Colonic mucosa (tissue), 4 donors: ENCODE data around the gene SEZ6L. TPM values are rescaled to one million over a fixed set of nuclear protein-coding genes. Genes with fewer than 3 reads are reported as not detected.
"Not testable (repeated sequence)": the region's sequence is repeated elsewhere in the genome, so short reads cannot be mapped to it uniquely, and the experiment has no call there.

Experiments
- DNase-seq: peaks from one replicate; pipeline ENCODE4 v3.0.0-alpha.2; 2020
- H3K27ac ChIP-seq: fragments of 200-600 bp; one replicate; pipeline ENCODE4 v1.8.0; 2021
- H3K27me3 ChIP-seq: fragments of 200-600 bp; one replicate; pipeline ENCODE4 v1.8.0; 2021
- H3K36me3 ChIP-seq: fragments of 200-600 bp; one replicate; pipeline ENCODE4 v1.8.0; 2021
- H3K4me1 ChIP-seq: fragments of 200-600 bp; one replicate; pipeline ENCODE4 v1.8.0; 2021; ENCODE audit warnings: mild to moderate bottlenecking
- H3K4me3 ChIP-seq: fragments of 200-600 bp; one replicate; pipeline ENCODE4 v1.8.0; 2021
- H3K9ac ChIP-seq, 2 donors: one replicate each; pipeline ENCODE4 v1.7.0; 2013; ENCODE audit warnings: control low read depth in 2 of 2, low read depth in 2 of 2, low read length in 2 of 2
- H3K9me3 ChIP-seq: fragments of 200-600 bp; one replicate; pipeline ENCODE4 v1.8.0; 2021
- CTCF ChIP-seq: fragments of 200-600 bp; IDR thresholded peaks from one replicate; pipeline ENCODE4 v1.8.0; 2022; ENCODE audit warnings: antibody characterized with exemption, mild to moderate bottlenecking
- intact Hi-C: fragments of 100-400 bp; cut with DNase I; formaldehyde crosslinking; loops from one replicate; pipeline ENCODE4 v1.14.1; 2022
- total RNA-seq, 2 donors: library from RNA; stranded (reverse); fragmentation: NEBNext Ultra II Directional in 1 of 2; extraction: Animal tissue kit (Norgen Biotek cat#: 25700) in 1 of 2; gene quantifications; one replicate each; pipeline ENCODE4 v1.2.1, GENCODE V29; 2021
- donor health status: healthy.
- donor health status: DM: no; HTN: no; CAD: no.
- donor health status: DM: no; HTN: no; CAD: no.

Gene SEZ6L
- total RNA-seq, 2 donors from 2014 or later: 0.32 TPM; not detected in 1

DNA sequence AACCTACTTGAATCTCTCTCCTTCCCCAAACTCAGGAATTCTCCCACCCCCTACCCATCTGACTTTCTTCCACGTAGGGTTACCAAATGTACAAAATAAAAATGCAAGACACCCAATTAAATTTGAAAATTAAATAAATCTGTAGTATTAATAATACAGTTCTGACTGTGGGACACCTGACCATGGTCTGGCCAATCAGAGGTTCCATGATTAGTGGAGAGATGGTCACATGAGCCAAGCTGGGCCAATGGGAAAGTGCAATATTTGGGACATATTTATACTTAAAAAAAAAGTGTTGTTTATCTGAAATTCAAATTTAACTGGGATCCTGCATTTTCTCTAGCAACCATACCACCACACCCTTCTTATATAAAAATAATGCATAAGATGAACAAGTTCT lies 230.0 kb downstream of the SEZ6L start:
- no peak overlapping the region for H3K27ac ChIP-seq
- no peaks in the 10 kb centered on the region for H3K36me3 ChIP-seq
- H3K9ac ChIP-seq: no peak overlapping the region
- H3K27me3 ChIP-seq: no peaks in the 10 kb centered on the region
- H3K9me3 ChIP-seq: no peaks in the 10 kb centered on the region
- no peak overlapping the region for H3K4me3 ChIP-seq
- no peaks in the 10 kb centered on the region for H3K4me1 ChIP-seq
- no peak for TF ChIP-seq CTCF
- no peak for DNase-seq
- intact Hi-C loops: loop anchor here (2.0 kb wide), 1 partner anchor 62 kb away; no protein-coding TSS in a partner anchor

GRCh38 chr22:26401726-26402125 lies 232.5 kb downstream of the SEZ6L start:
- TF ChIP-seq CTCF: no peak
- H3K27me3 ChIP-seq: no peaks in the 10 kb centered on the region
- no peaks in the 10 kb centered on the region for H3K4me1 ChIP-seq
- intact Hi-C loops: no loop called here
- no peak for DNase-seq
- H3K9me3 ChIP-seq: no peaks in the 10 kb centered on the region
- H3K4me3 ChIP-seq: no peak overlapping the region
- no peak overlapping the region for H3K9ac ChIP-seq
- no peaks in the 10 kb centered on the region for H3K36me3 ChIP-seq
- no peak overlapping the region for H3K27ac ChIP-seq

- intact Hi-C loops: no loop called here
- Histone ChIP-seq H3K36me3 (no peaks in the 10 kb centered on the region), H3K9me3 (no peaks in the 10 kb centered on the region), H3K27me3 (no peaks in the 10 kb centered on the region), H3K4me3 (no peak overlapping the region), H3K4me1 (no peaks in the 10 kb centered on the region), H3K9ac (no peak overlapping the region), H3K27ac (no peak overlapping the region)
- no peak for DNase-seq
- no peak for TF ChIP-seq CTCF
Measured at GRCh38 chr22:26404851-26405421, 235.7 kb downstream of the SEZ6L start.

DNA sequence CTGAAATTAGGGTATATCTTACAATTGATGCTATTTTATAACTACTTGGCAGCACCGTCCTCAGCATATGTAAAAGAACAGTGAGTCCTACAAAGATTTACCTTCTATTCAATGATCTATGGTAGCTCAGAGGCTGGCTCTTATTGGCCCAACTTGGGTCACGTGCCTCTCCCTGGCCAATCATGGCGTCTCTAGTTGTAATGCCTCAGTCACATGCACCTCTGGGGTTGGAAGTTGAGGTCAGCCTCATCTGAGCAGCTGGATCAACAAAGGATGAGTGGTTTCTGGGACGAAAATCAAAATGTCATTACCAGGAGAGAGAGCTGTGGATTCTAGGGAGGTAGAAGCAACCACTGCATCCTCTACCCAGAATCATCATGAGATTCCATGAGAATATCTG lies 236.9 kb downstream of the SEZ6L start:
- no peaks in the 10 kb centered on the region for H3K27me3 ChIP-seq
- no peak overlapping the region for H3K4me3 ChIP-seq
- H3K4me1 ChIP-seq: no peaks in the 10 kb centered on the region
- H3K36me3 ChIP-seq: no peaks in the 10 kb centered on the region
- no peak overlapping the region for H3K9ac ChIP-seq
- intact Hi-C loops: no loop called here
- no peak for DNase-seq
- no peak for TF ChIP-seq CTCF
- H3K9me3 ChIP-seq: no peaks in the 10 kb centered on the region
- no peak overlapping the region for H3K27ac ChIP-seq

- DNase-seq, intact Hi-C loops, H3K4me3 ChIP-seq: not testable (repeated sequence)
Measured at GRCh38 chr22:26408562-26409220, 239.4 kb downstream of the SEZ6L start.

GRCh38 chr22:26409719-26410335 lies 240.6 kb downstream of the SEZ6L start:
- no peaks in the 10 kb centered on the region for H3K4me1 ChIP-seq
- H3K27ac ChIP-seq: no peak overlapping the region
- no peak overlapping the region for H3K4me3 ChIP-seq
- H3K27me3 ChIP-seq: no peaks in the 10 kb centered on the region
- H3K9me3 ChIP-seq: no peaks in the 10 kb centered on the region
- intact Hi-C loops: no loop called here
- H3K36me3 ChIP-seq: no peaks in the 10 kb centered on the region
- TF ChIP-seq CTCF: no peak
- no peak overlapping the region for H3K9ac ChIP-seq
- no peak for DNase-seq

More at GRCh38 chr22:26408562-26409220, 239.4 kb downstream of the SEZ6L start:
- not testable (repeated sequence) for H3K27ac ChIP-seq, H3K9ac ChIP-seq, H3K9me3 ChIP-seq, H3K4me1 ChIP-seq, H3K36me3 ChIP-seq, H3K27me3 ChIP-seq
